Activated naive CD8-positive, alpha-beta T cell treated with anti-CD3 and anti-CD28 coated beads, Interleukin-2, amount 50 U/mL, for 24 hours (primary cell): ENCODE data around the gene FGD5.

Experiments
- ATAC-seq: fragments of 150-1000 bp; cut with Tn5 transposase; one replicate; pipeline ENCODE4 v1.10.0; 2021
- DNase-seq: peaks from one replicate; pipeline ENCODE4 v3.0.0; 2021
- H3K27ac Mint-ChIP-seq: one replicate; pipeline ENCODE4 v1.8.0; 2021; ENCODE audit warnings: mild to moderate bottlenecking, mixed read lengths
- H3K27me3 Mint-ChIP-seq: one replicate; pipeline ENCODE4 v1.8.0; 2021; ENCODE audit warnings: mixed read lengths
- H3K36me3 Mint-ChIP-seq: one replicate; pipeline ENCODE4 v1.8.0; 2021; ENCODE audit warnings: low read depth, mixed read lengths
- H3K4me1 Mint-ChIP-seq: one replicate; pipeline ENCODE4 v1.8.0; 2021; ENCODE audit warnings: mixed read lengths
- H3K4me3 Mint-ChIP-seq: one replicate; pipeline ENCODE4 v1.8.0; 2021; ENCODE audit warnings: mild to moderate bottlenecking, moderate library complexity, mixed read lengths
- H3K9me3 Mint-ChIP-seq: one replicate; pipeline ENCODE4 v1.8.0; 2021; ENCODE audit warnings: mixed read lengths

The FGD5 gene

GRCh38 chr3:14913071-14913925 is 94.5 kb downstream of the FGD5 start:
- H3K4me1 Mint-ChIP-seq, result no peaks in the 10 kb centered on the region
- no peaks in the 10 kb centered on the region for H3K9me3 Mint-ChIP-seq
- H3K36me3 Mint-ChIP-seq, result no peaks in the 10 kb centered on the region
- H3K27me3 Mint-ChIP-seq, result peaks cover under 1% of the 10 kb centered on the region
- DNase-seq (no peak), ATAC-seq (no peak)
- H3K4me3 Mint-ChIP-seq, result no peak overlapping the region
- no peak overlapping the region for H3K27ac Mint-ChIP-seq

- H3K27me3 Mint-ChIP-seq, result no peaks in the 10 kb centered on the region
- DNase-seq (no peak), ATAC-seq (no peak)
- H3K4me1 Mint-ChIP-seq, result no peaks in the 10 kb centered on the region
- no peak overlapping the region for H3K4me3 Mint-ChIP-seq
- H3K9me3 Mint-ChIP-seq, result no peaks in the 10 kb centered on the region
- no peak overlapping the region for H3K27ac Mint-ChIP-seq
- no peaks in the 10 kb centered on the region for H3K36me3 Mint-ChIP-seq
Measured at GRCh38 chr3:14913926-14914778, 95.4 kb downstream of the FGD5 start.

- no peaks in the 10 kb centered on the region for H3K36me3 Mint-ChIP-seq
- no peak for DNase-seq
- no peak for ATAC-seq
- H3K4me1 Mint-ChIP-seq, result no peaks in the 10 kb centered on the region
- no peaks in the 10 kb centered on the region for H3K27me3 Mint-ChIP-seq
- H3K4me3 Mint-ChIP-seq, result no peak overlapping the region
- no peak overlapping the region for H3K27ac Mint-ChIP-seq
- no peaks in the 10 kb centered on the region for H3K9me3 Mint-ChIP-seq
Measured at GRCh38 chr3:14914779-14915117, 96.0 kb downstream of the FGD5 start.

GRCh38 chr3:14915636-14916222 is 97.0 kb downstream of the FGD5 start:
- DNase-seq (no peak), ATAC-seq (peak; percentile 33)
- Mint-ChIP-seq H3K27ac (no peak overlapping the region), H3K4me3 (no peak overlapping the region), H3K4me1 (no peaks in the 10 kb centered on the region), H3K36me3 (no peaks in the 10 kb centered on the region), H3K27me3 (no peaks in the 10 kb centered on the region), H3K9me3 (no peaks in the 10 kb centered on the region)

GRCh38 chr3:14918356-14918860 is 99.6 kb downstream of the FGD5 start:
- H3K4me3 Mint-ChIP-seq, result no peak overlapping the region
- ATAC-seq (no peak), DNase-seq (no peak)
- H3K36me3 Mint-ChIP-seq, result no peaks in the 10 kb centered on the region
- H3K27me3 Mint-ChIP-seq, result no peaks in the 10 kb centered on the region
- no peak overlapping the region for H3K27ac Mint-ChIP-seq
- H3K9me3 Mint-ChIP-seq, result no peaks in the 10 kb centered on the region
- H3K4me1 Mint-ChIP-seq, result no peaks in the 10 kb centered on the region

- H3K9me3 Mint-ChIP-seq, result no peaks in the 10 kb centered on the region
- DNase-seq (no peak), ATAC-seq (no peak)
- H3K4me1 Mint-ChIP-seq, result no peaks in the 10 kb centered on the region
- no peaks in the 10 kb centered on the region for H3K36me3 Mint-ChIP-seq
- H3K4me3 Mint-ChIP-seq, result no peak overlapping the region
- no peaks in the 10 kb centered on the region for H3K27me3 Mint-ChIP-seq
- no peak overlapping the region for H3K27ac Mint-ChIP-seq
Measured at GRCh38 chr3:14920536-14920935, 101.8 kb downstream of the FGD5 start.

GRCh38 chr3:14921034-14921616 is 102.4 kb downstream of the FGD5 start:
- DNase-seq (peak; percentile 83), ATAC-seq (peak; percentile 90)
- Mint-ChIP-seq H3K9me3 (no peaks in the 10 kb centered on the region), H3K27ac (no peak overlapping the region), H3K27me3 (no peaks in the 10 kb centered on the region), H3K4me3 (no peak overlapping the region), H3K36me3 (no peaks in the 10 kb centered on the region), H3K4me1 (no peaks in the 10 kb centered on the region)

GRCh38 chr3:14921811-14922705 is 103.3 kb downstream of the FGD5 start:
- no peak overlapping the region for H3K4me3 Mint-ChIP-seq
- no peaks in the 10 kb centered on the region for H3K4me1 Mint-ChIP-seq
- ATAC-seq, result no peak
- H3K36me3 Mint-ChIP-seq, result no peaks in the 10 kb centered on the region
- no peaks in the 10 kb centered on the region for H3K9me3 Mint-ChIP-seq
- H3K27me3 Mint-ChIP-seq, result no peaks in the 10 kb centered on the region
- no peak overlapping the region for H3K27ac Mint-ChIP-seq
- DNase-seq, result no peak

- Mint-ChIP-seq H3K9me3 (no peaks in the 10 kb centered on the region), H3K4me1 (no peaks in the 10 kb centered on the region), H3K4me3 (no peak overlapping the region), H3K27ac (no peak overlapping the region), H3K27me3 (no peaks in the 10 kb centered on the region), H3K36me3 (no peaks in the 10 kb centered on the region)
- ATAC-seq (no peak), DNase-seq (no peak)
Measured at GRCh38 chr3:14922863-14923262, 104.1 kb downstream of the FGD5 start.

GRCh38 chr3:14923476-14923875 is 104.7 kb downstream of the FGD5 start:
- Mint-ChIP-seq H3K4me3 (no peak overlapping the region), H3K9me3 (no peaks in the 10 kb centered on the region)

GRCh38 chr3:14925729-14926591 is 107.2 kb downstream of the FGD5 start:
- Mint-ChIP-seq H3K4me1 (no peaks in the 10 kb centered on the region), H3K27ac (no peak overlapping the region), H3K9me3 (no peaks in the 10 kb centered on the region), H3K4me3 (no peak overlapping the region), H3K36me3 (no peaks in the 10 kb centered on the region), H3K27me3 (no peaks in the 10 kb centered on the region)
- DNase-seq (peak; percentile 25), ATAC-seq (no peak)

More at GRCh38 chr3:14923476-14923875, 104.7 kb downstream of the FGD5 start:
- ATAC-seq, result no peak
- Mint-ChIP-seq H3K27me3 (no peaks in the 10 kb centered on the region), H3K36me3 (no peaks in the 10 kb centered on the region), H3K27ac (no peak overlapping the region), H3K4me1 (no peaks in the 10 kb centered on the region)
- no peak for DNase-seq

GRCh38 chr3:14926592-14926991 is 107.8 kb downstream of the FGD5 start:
- H3K4me3 Mint-ChIP-seq, result no peak overlapping the region
- no peaks in the 10 kb centered on the region for H3K36me3 Mint-ChIP-seq
- H3K27ac Mint-ChIP-seq, result no peak overlapping the region
- no peaks in the 10 kb centered on the region for H3K27me3 Mint-ChIP-seq
- DNase-seq (no peak), ATAC-seq (no peak)
- no peaks in the 10 kb centered on the region for H3K4me1 Mint-ChIP-seq
- no peaks in the 10 kb centered on the region for H3K9me3 Mint-ChIP-seq

- DNase-seq, result no peak
- H3K36me3 Mint-ChIP-seq, result no peaks in the 10 kb centered on the region
- H3K4me1 Mint-ChIP-seq, result no peaks in the 10 kb centered on the region
- no peaks in the 10 kb centered on the region for H3K27me3 Mint-ChIP-seq
- ATAC-seq, result no peak
- H3K9me3 Mint-ChIP-seq, result no peaks in the 10 kb centered on the region
- H3K4me3 Mint-ChIP-seq, result no peak overlapping the region
- H3K27ac Mint-ChIP-seq, result no peak overlapping the region
Measured at GRCh38 chr3:14927308-14927707, 108.5 kb downstream of the FGD5 start.
